WTC11 (cell line): ENCODE measurements around the gene FUT8. TPM values are rescaled to one million over a fixed set of nuclear protein-coding genes. Genes with fewer than 3 reads are reported as not detected.

Experiments
- ATAC-seq: fragments of 200-7000 bp; cut with Tn5 transposase; 2 replicates; pipeline ENCODE4 v1.10.0; 2021; ENCODE audit warnings: mild to moderate bottlenecking, moderate library complexity
- CTCF ChIA-PET: fragments of 300-600 bp; sonication (Branson Sonifier 250); formaldehyde crosslinking; loops from one replicate; lab custom pipeline; 2021; ENCODE audit warnings: antibody characterized with exemption; lab: Charles Lee
- POLR2A ChIA-PET: fragments of 350-600 bp; sonication (Branson Sonifier 250); formaldehyde crosslinking; loops from one replicate; lab custom pipeline; 2021; ENCODE audit warnings: antibody characterized with exemption; lab: Charles Lee
- DNase-seq: peaks from one replicate; pipeline ENCODE4 v3.0.0; 2021; ENCODE audit warnings: low spot score
- H3K27ac Mint-ChIP-seq: 2 replicates; pipeline ENCODE4 v1.8.0; 2021; ENCODE audit warnings: mixed read lengths
- H3K27me3 Mint-ChIP-seq: 2 replicates; pipeline ENCODE4 v1.8.0; 2021; ENCODE audit warnings: low read depth, mild to moderate bottlenecking, moderate library complexity, mixed read lengths
- H3K36me3 Mint-ChIP-seq: 2 replicates; pipeline ENCODE4 v1.8.0; 2021; ENCODE audit warnings: mixed read lengths
- H3K4me1 Mint-ChIP-seq: 2 replicates; pipeline ENCODE4 v1.8.0; 2022; ENCODE audit warnings: mixed read lengths
- H3K4me3 Mint-ChIP-seq: 2 replicates; pipeline ENCODE4 v1.8.0; 2021; ENCODE audit warnings: mild to moderate bottlenecking, moderate library complexity, mixed read lengths
- H3K9me3 Mint-ChIP-seq: 2 replicates; pipeline ENCODE4 v1.8.0; 2021; ENCODE audit warnings: mixed read lengths
- ATF3 ChIP-seq: sonication (generic); formaldehyde crosslinking; conservative IDR thresholded peaks from 2 replicates; pipeline ENCODE4 v1.8.1; 2022; ENCODE audit warnings: mild to moderate bottlenecking, missing genetic modification reagents
- CDX4 ChIP-seq: fragments of 250-450 bp; sonication (Bioruptor Pico); IDR thresholded peaks from 2 replicates; pipeline ENCODE4 v1.9.0; 2021; ENCODE audit warnings: moderate library complexity, mild to moderate bottlenecking, inconsistent platforms, borderline replicate concordance
- CREB1 ChIP-seq: sonication (generic); formaldehyde crosslinking; IDR thresholded peaks from 2 replicates; pipeline ENCODE4 v1.8.0; 2023; ENCODE audit warnings: mild to moderate bottlenecking, missing genetic modification reagents
- E2F1 ChIP-seq: sonication (generic); formaldehyde crosslinking; IDR thresholded peaks from 2 replicates; pipeline ENCODE4 v1.8.0; 2022; ENCODE audit warnings: mild to moderate bottlenecking, missing genetic modification reagents
- ESRRA ChIP-seq: sonication (generic); formaldehyde crosslinking; IDR thresholded peaks from 2 replicates; pipeline ENCODE4 v1.8.1; 2022; ENCODE audit warnings: mild to moderate bottlenecking, missing genetic modification reagents, borderline replicate concordance
- FOXP4 ChIP-seq: sonication (generic); formaldehyde crosslinking; IDR thresholded peaks from 2 replicates; pipeline ENCODE4 v1.8.0; 2022; ENCODE audit warnings: mild to moderate bottlenecking, missing genetic modification reagents
- GRHL2 ChIP-seq: fragments of 250-450 bp; sonication (Bioruptor Pico); IDR thresholded peaks from 2 replicates; pipeline ENCODE4 v1.8.0; 2022; ENCODE audit warnings: mild to moderate bottlenecking, moderate library complexity; ENCODE audit not compliant: insufficient replicate concordance, severe bottlenecking
- NR1H2 ChIP-seq: sonication (generic); formaldehyde crosslinking; IDR thresholded peaks from 2 replicates; pipeline ENCODE4 v1.9.0; 2021; ENCODE audit warnings: mild to moderate bottlenecking, moderate library complexity, missing genetic modification reagents
- PRRX2 ChIP-seq: fragments of 250-450 bp; sonication (Bioruptor Pico); IDR thresholded peaks from 2 replicates; pipeline ENCODE4 v1.8.0; 2021; ENCODE audit warnings: mild to moderate bottlenecking
- RORB ChIP-seq: fragments of 250-450 bp; sonication (Bioruptor Pico); IDR thresholded peaks from 2 replicates; pipeline ENCODE4 v1.9.0; 2021; ENCODE audit warnings: mild to moderate bottlenecking
- SMAD4 ChIP-seq: sonication (generic); formaldehyde crosslinking; IDR thresholded peaks from 2 replicates; pipeline ENCODE4 v1.8.0; 2022; ENCODE audit warnings: mild to moderate bottlenecking, missing genetic modification reagents
- SOX15 ChIP-seq: fragments of 250-450 bp; sonication (Bioruptor Pico); IDR thresholded peaks from 2 replicates; pipeline ENCODE4 v1.9.0; 2021; ENCODE audit warnings: mild to moderate bottlenecking
- SP1 ChIP-seq: sonication (generic); formaldehyde crosslinking; conservative IDR thresholded peaks from 2 replicates; pipeline ENCODE4 v1.8.1; 2022; ENCODE audit warnings: missing genetic modification reagents
- TEAD1 ChIP-seq: sonication (generic); formaldehyde crosslinking; IDR thresholded peaks from 2 replicates; pipeline ENCODE4 v1.8.0; 2022; ENCODE audit warnings: mild to moderate bottlenecking, missing genetic modification reagents
- ZNF121 ChIP-seq: sonication (generic); formaldehyde crosslinking; IDR thresholded peaks from 2 replicates; pipeline ENCODE4 v1.8.0; 2023; ENCODE audit warnings: missing genetic modification reagents
- ZNF396 ChIP-seq: fragments of 250-450 bp; sonication (Bioruptor Pico); IDR thresholded peaks from 2 replicates; pipeline ENCODE4 v1.8.0; 2021; ENCODE audit warnings: mild to moderate bottlenecking, moderate library complexity, borderline replicate concordance
- ZNF532 ChIP-seq: fragments of 250-450 bp; sonication (Bioruptor Pico); IDR thresholded peaks from 2 replicates; pipeline ENCODE4 v1.9.0; 2021; ENCODE audit warnings: mild to moderate bottlenecking, borderline replicate concordance
- total RNA-seq: library from RNA; stranded (reverse); gene quantifications from 3 replicates; pipeline ENCODE4 v1.2.3, GENCODE V29; 2021
- TF ChIP-seq, protein P1 (sequence below): sonication (generic); formaldehyde crosslinking; IDR thresholded peaks from 2 replicates; pipeline ENCODE4 v1.8.0; 2023; ENCODE audit warnings: mild to moderate bottlenecking, missing genetic modification reagents
- TF ChIP-seq, protein P2 (sequence below): sonication (generic); formaldehyde crosslinking; IDR thresholded peaks from 2 replicates; pipeline ENCODE4 v1.8.0; 2023; ENCODE audit warnings: missing genetic modification reagents

FUT8 gene
- total RNA-seq, 1 experiment from 2014 or later: 37.9 TPM

GRCh38 chr14:65661865-65662264 is 249.3 kb downstream of the FUT8 start:
- no peak overlapping the region for H3K27ac Mint-ChIP-seq
- ATAC-seq: no peak

DNA sequence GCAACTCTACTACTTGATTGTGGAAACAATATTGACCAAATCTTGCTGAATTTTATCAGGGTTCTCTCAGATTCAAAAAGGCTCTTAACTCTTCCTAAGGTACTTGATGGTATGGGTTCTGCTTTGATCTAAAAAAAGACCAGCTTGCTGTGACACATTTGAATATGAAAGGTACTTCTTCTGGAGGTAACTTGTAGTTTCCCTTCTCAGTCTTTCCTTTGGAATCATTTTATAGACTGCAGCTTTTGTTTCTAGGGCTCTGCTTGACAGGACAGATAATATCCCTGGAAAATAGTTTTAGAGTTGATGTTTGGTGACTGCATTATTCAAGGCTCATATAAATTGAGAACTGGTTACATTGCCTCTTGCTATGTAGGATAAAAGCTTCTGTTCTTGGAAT is 251.9 kb downstream of the FUT8 start:
- Mint-ChIP-seq H3K36me3 (no peaks in the 10 kb centered on the region), H3K27ac (no peak overlapping the region; the same call in 1 of the 2 replicates), H3K4me3 (peak overlapping the region; percentile 9), H3K9me3 (no peaks in the 10 kb centered on the region), H3K4me1 (peaks cover 4% of the 10 kb centered on the region; the same call in 1 of the 2 replicates), H3K27me3 (no peaks in the 10 kb centered on the region)
- DNase-seq (no peak), ATAC-seq (peak; percentile 89)
- CTCF ChIA-PET: interaction anchor here (0.6 to 2.5 kb wide), 3 partner anchors 42 to 295 kb away, joined by 3 to 7 read pairs (median 4); no protein-coding TSS in a partner anchor
- TF ChIP-seq ESRRA (CRISPR knock-in tag) (no peak), SP1 (CRISPR knock-in tag) (no peak), ZNF121 (CRISPR knock-in tag) (no peak), SOX15 (CRISPR knock-in tag) (no peak), ZNF396 (CRISPR knock-in tag) (no peak), FOXP4 (no peak)
- POLR2A ChIA-PET: interaction anchor here (0.5 kb wide), 1 partner anchor 206 kb away, joined by 3 read pairs; no protein-coding TSS in a partner anchor

More at GRCh38 chr14:65661865-65662264, 249.3 kb downstream of the FUT8 start:
- POLR2A ChIA-PET: no interaction called here
- no peak for DNase-seq
- no peaks in the 10 kb centered on the region for H3K27me3 Mint-ChIP-seq
- peaks cover 6% of the 10 kb centered on the region for H3K9me3 Mint-ChIP-seq
- no peaks in the 10 kb centered on the region; the same call in 1 of the 2 replicates for H3K36me3 Mint-ChIP-seq
- TF ChIP-seq RORB (CRISPR knock-in tag) (no peak), TEAD1 (CRISPR knock-in tag) (no peak), ZNF532 (no peak), GRHL2 (CRISPR knock-in tag) (no peak), E2F1 (CRISPR knock-in tag) (no peak)
- TF ChIP-seq, all 79 proteins: peak for 0
- Mint-ChIP-seq H3K4me1 (peaks cover 4% of the 10 kb centered on the region; the same call in 1 of the 2 replicates), H3K4me3 (no peak overlapping the region)
- CTCF ChIA-PET: interaction anchor here (0.6 kb wide), 1 partner anchor 48 kb away, joined by 4 read pairs; no protein-coding TSS in a partner anchor

DNA sequence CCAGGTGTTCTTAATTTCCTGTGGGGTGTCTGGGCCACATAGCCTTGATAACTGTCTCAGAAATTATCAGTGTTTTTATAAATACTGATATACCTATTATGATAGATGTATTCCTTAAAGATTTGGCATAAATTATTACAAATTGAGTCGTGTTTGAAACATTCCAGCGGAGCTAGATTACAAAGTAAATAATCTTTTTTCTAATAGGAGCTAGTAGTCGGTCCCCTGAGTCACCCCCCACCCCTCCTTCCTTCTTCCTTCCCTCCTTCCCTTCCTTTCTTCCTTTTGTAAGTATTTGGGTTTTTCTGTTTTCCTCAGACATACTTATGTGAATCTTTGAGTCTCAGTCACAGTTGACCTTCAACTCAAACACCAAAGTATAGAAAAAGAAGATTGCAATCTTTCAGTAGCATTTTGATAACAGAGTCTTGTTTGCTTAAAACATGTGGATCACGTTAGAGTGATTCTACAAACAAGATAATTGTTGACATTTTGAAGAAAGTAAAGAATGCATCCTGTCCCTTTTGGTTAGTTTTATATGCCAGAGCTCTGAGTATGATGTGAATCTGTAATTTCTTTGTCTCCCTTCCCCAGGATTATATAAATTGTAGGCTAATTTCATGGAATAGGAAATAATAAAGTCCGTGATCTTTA is 264.0 kb downstream of the FUT8 start:
- DNase-seq (no peak), ATAC-seq (no peak)
- Mint-ChIP-seq H3K4me1 (peaks cover 5% of the 10 kb centered on the region; the same call in 1 of the 2 replicates), H3K36me3 (no peaks in the 10 kb centered on the region), H3K9me3 (no peaks in the 10 kb centered on the region), H3K27me3 (no peaks in the 10 kb centered on the region), H3K27ac (no peak overlapping the region), H3K4me3 (no peak overlapping the region)
- ChIA-PET POLR2A (interaction anchor here (0.6 kb wide), 1 partner anchor 50 kb away, joined by 6 read pairs; no protein-coding TSS in a partner anchor), CTCF (interaction anchor here (0.9 kb wide), 1 partner anchor 148 kb away, joined by 3 read pairs; no protein-coding TSS in a partner anchor)
- TF ChIP-seq, protein P1, sequence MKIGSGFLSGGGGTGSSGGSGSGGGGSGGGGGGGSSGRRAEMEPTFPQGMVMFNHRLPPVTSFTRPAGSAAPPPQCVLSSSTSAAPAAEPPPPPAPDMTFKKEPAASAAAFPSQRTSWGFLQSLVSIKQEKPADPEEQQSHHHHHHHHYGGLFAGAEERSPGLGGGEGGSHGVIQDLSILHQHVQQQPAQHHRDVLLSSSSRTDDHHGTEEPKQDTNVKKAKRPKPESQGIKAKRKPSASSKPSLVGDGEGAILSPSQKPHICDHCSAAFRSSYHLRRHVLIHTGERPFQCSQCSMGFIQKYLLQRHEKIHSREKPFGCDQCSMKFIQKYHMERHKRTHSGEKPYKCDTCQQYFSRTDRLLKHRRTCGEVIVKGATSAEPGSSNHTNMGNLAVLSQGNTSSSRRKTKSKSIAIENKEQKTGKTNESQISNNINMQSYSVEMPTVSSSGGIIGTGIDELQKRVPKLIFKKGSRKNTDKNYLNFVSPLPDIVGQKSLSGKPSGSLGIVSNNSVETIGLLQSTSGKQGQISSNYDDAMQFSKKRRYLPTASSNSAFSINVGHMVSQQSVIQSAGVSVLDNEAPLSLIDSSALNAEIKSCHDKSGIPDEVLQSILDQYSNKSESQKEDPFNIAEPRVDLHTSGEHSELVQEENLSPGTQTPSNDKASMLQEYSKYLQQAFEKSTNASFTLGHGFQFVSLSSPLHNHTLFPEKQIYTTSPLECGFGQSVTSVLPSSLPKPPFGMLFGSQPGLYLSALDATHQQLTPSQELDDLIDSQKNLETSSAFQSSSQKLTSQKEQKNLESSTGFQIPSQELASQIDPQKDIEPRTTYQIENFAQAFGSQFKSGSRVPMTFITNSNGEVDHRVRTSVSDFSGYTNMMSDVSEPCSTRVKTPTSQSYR: no peak
- TF ChIP-seq NR1H2 (CRISPR knock-in tag): no peak
- TF ChIP-seq, protein P2, sequence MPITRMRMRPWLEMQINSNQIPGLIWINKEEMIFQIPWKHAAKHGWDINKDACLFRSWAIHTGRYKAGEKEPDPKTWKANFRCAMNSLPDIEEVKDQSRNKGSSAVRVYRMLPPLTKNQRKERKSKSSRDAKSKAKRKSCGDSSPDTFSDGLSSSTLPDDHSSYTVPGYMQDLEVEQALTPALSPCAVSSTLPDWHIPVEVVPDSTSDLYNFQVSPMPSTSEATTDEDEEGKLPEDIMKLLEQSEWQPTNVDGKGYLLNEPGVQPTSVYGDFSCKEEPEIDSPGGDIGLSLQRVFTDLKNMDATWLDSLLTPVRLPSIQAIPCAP (CRISPR knock-in tag): no peak
- no peak for TF ChIP-seq SMAD4 (CRISPR knock-in tag)
- TF ChIP-seq PRRX2 (CRISPR knock-in tag): no peak
- TF ChIP-seq CREB1: no peak
- no peak for TF ChIP-seq ATF3 (CRISPR knock-in tag)
- TF ChIP-seq CDX4 (CRISPR knock-in tag): no peak
